Hepatocyte (in vitro differentiated cells): ENCODE measurements around the gene ACOX3. TPM values are rescaled to one million over a fixed set of nuclear protein-coding genes. Genes with fewer than 3 reads are reported as not detected.

Source experiments
- DNase-seq: peaks from one replicate; pipeline ENCODE4 v3.0.0-alpha.2; 2016; ENCODE audit warnings: low spot score
- H2AFZ ChIP-seq: fragments of 200-600 bp; sonication (generic); 2 replicates; pipeline ENCODE4 v1.6.0; 2016; ENCODE audit warnings: antibody characterized with exemption, mild to moderate bottlenecking
- H3K27ac ChIP-seq: fragments of 200-600 bp; sonication (generic); 2 replicates; pipeline ENCODE4 v1.5.1; 2016; ENCODE audit warnings: mild to moderate bottlenecking
- H3K27me3 ChIP-seq: fragments of 200-600 bp; sonication (generic); 2 replicates; pipeline ENCODE4 v1.6.1; 2016
- H3K36me3 ChIP-seq: fragments of 200-600 bp; sonication (generic); replicated peaks from 2 replicates; pipeline ENCODE4 v1.5.1; 2016; ENCODE audit warnings: low read depth; ENCODE audit not compliant: insufficient read depth
- H3K4me1 ChIP-seq: fragments of 200-600 bp; sonication (generic); 2 replicates; pipeline ENCODE4 v1.5.1; 2016; ENCODE audit warnings: mild to moderate bottlenecking, moderate library complexity; ENCODE audit not compliant: insufficient read depth
- H3K4me2 ChIP-seq: fragments of 200-600 bp; sonication (generic); 2 replicates; pipeline ENCODE4 v1.6.0; 2016
- H3K4me3 ChIP-seq: fragments of 200-600 bp; sonication (generic); 2 replicates; pipeline ENCODE4 v1.5.1; 2016; ENCODE audit warnings: mild to moderate bottlenecking
- H3K79me2 ChIP-seq: fragments of 200-600 bp; sonication (generic); 2 replicates; pipeline ENCODE4 v1.6.0; 2017; ENCODE audit warnings: mild to moderate bottlenecking
- H3K9me2 ChIP-seq: fragments of 200-600 bp; sonication (generic); replicated peaks from 2 replicates; pipeline ENCODE4 v1.6.0; 2017; ENCODE audit warnings: mild to moderate bottlenecking; ENCODE audit not compliant: insufficient read depth
- H3K9me3 ChIP-seq: fragments of 200-600 bp; sonication (generic); 2 replicates; pipeline ENCODE4 v1.5.1; 2016; ENCODE audit warnings: low read depth, mild to moderate bottlenecking
- H4K20me1 ChIP-seq: fragments of 200-600 bp; sonication (generic); 2 replicates; pipeline ENCODE4 v1.6.0; 2016; ENCODE audit warnings: mild to moderate bottlenecking; ENCODE audit not compliant: insufficient read depth, poor library complexity, severe bottlenecking
- CTCF ChIP-seq: fragments of 200-600 bp; sonication (generic); IDR thresholded peaks from 2 replicates; pipeline ENCODE4 v1.5.1; 2016; ENCODE audit warnings: antibody characterized with exemption, mild to moderate bottlenecking; ENCODE audit not compliant: poor library complexity
- EZH2 ChIP-seq: fragments of 200-600 bp; sonication (generic); IDR thresholded peaks from 2 replicates; pipeline ENCODE4 v1.6.1; 2016; ENCODE audit warnings: antibody characterized with exemption, mild to moderate bottlenecking, borderline replicate concordance
- EZH2phosphoT487 ChIP-seq: fragments of 200-600 bp; sonication (generic); IDR thresholded peaks from one replicate; pipeline ENCODE4 v1.6.1; 2018; ENCODE audit warnings: antibody characterized with exemption, mild to moderate bottlenecking, low read depth, moderate library complexity; ENCODE audit not compliant: unreplicated experiment, severe bottlenecking
- WGBS: methylation state at CpG from one replicate; pipeline ENCODE4 v1.1.6; 2016; ENCODE audit warnings: low lambda C conversion rate; ENCODE audit errors: missing lambda C conversion rate; 5-methylcytosine and 5-hydroxymethylcytosine counted together
- polyA plus RNA-seq: library from polyadenylated mRNA; unstranded; fragments of >200 nt; fragmentation: Nextera tagmentation; extraction: Ambion mirVana; gene quantifications from 2 replicates; pipeline ENCODE4 v1.2.1, GENCODE V29; 2016
- total RNA-seq: library from RNA; depleted of rRNA; stranded (reverse); fragments of >200 nt; gene quantifications from 2 replicates; pipeline ENCODE4 v1.2.3, GENCODE V29; 2014

ACOX3 gene
- total and polyA plus RNA-seq, 2 experiments from 2014 or later: 17.6 to 22.5 TPM

GRCh38 chr4:8325291-8325973, 115.1 kb downstream of the ACOX3 start:
- Histone ChIP-seq H3K27me3 (no peaks in the 10 kb centered on the region), H3K9me2 (no peaks in the 10 kb centered on the region), H3K79me2 (no peaks in the 10 kb centered on the region), H3K4me1 (no peaks in the 10 kb centered on the region), H3K4me2 (no peak overlapping the region), H3K27ac (no peak overlapping the region), H2AFZ (no peak overlapping the region), H4K20me1 (no peaks in the 10 kb centered on the region), H3K36me3 (no peaks in the 10 kb centered on the region), H3K9me3 (no peaks in the 10 kb centered on the region), H3K4me3 (no peak overlapping the region)
- DNase-seq: no peak
- 94% methylated on average over 8 of the region's 8 CpGs for WGBS
- TF ChIP-seq EZH2: no peak

GRCh38 chr4:8324640-8325239, 115.8 kb downstream of the ACOX3 start:
- Histone ChIP-seq H3K4me2 (no peak overlapping the region), H3K4me1 (no peaks in the 10 kb centered on the region), H3K79me2 (no peaks in the 10 kb centered on the region), H4K20me1 (no peaks in the 10 kb centered on the region), H3K36me3 (no peaks in the 10 kb centered on the region), H3K27me3 (no peaks in the 10 kb centered on the region), H3K9me3 (no peaks in the 10 kb centered on the region), H3K4me3 (no peak overlapping the region), H3K9me2 (no peaks in the 10 kb centered on the region), H3K27ac (no peak overlapping the region), H2AFZ (no peak overlapping the region)
- TF ChIP-seq CTCF (no peak), EZH2 (no peak), EZH2phosphoT487 (no peak)
- no peak for DNase-seq
- 90% methylated on average over 6 of the region's 6 CpGs for WGBS

- no peak for TF ChIP-seq EZH2
- H3K4me1 ChIP-seq: no peaks in the 10 kb centered on the region
- 95% methylated on average over 5 of the region's 5 CpGs for WGBS
- H3K9me3 ChIP-seq: no peaks in the 10 kb centered on the region
- no peaks in the 10 kb centered on the region for H3K36me3 ChIP-seq
- no peaks in the 10 kb centered on the region for H3K9me2 ChIP-seq
- H4K20me1 ChIP-seq: no peaks in the 10 kb centered on the region
- H3K27me3 ChIP-seq: no peaks in the 10 kb centered on the region
- no peak overlapping the region for H3K4me2 ChIP-seq
- DNase-seq: no peak
- H3K27ac ChIP-seq: no peak overlapping the region
- H2AFZ ChIP-seq: no peak overlapping the region
- H3K4me3 ChIP-seq: no peak overlapping the region
- H3K79me2 ChIP-seq: no peaks in the 10 kb centered on the region
These were observed 116.5 kb downstream of the ACOX3 start for GRCh38 chr4:8323947-8324555.

- DNase-seq: no peak
These were observed 117.5 kb downstream of the ACOX3 start for GRCh38 chr4:8322794-8323704.

More at GRCh38 chr4:8322794-8323704, 117.5 kb downstream of the ACOX3 start:
- Histone ChIP-seq H4K20me1 (no peaks in the 10 kb centered on the region), H3K4me1 (no peaks in the 10 kb centered on the region), H3K36me3 (no peaks in the 10 kb centered on the region), H2AFZ (no peak overlapping the region), H3K9me2 (no peaks in the 10 kb centered on the region), H3K4me3 (no peak overlapping the region), H3K79me2 (no peaks in the 10 kb centered on the region), H3K4me2 (no peak overlapping the region), H3K27ac (no peak overlapping the region), H3K27me3 (no peaks in the 10 kb centered on the region), H3K9me3 (no peaks in the 10 kb centered on the region)
- 78% methylated on average over 9 of the region's 9 CpGs for WGBS
- TF ChIP-seq CTCF: no peak
- no peak for TF ChIP-seq EZH2
- no peak for TF ChIP-seq EZH2phosphoT487
